IMR-90 (cell line): Measurements from ENCODE around the gene ANO9. TPM values are rescaled to one million over a fixed set of nuclear protein-coding genes. Genes with fewer than 3 reads are reported as not detected.

Experiments
- ATAC-seq: fragments of 200-7000 bp; cut with Tn5 transposase; 2 replicates; pipeline ENCODE4 v1.9.1; 2020; ENCODE audit warnings: low read depth, mild to moderate bottlenecking, moderate library complexity
- BruUV-seq: library from RNA; stranded (reverse); fragments of 400-500 nt; replicated peaks from 2 replicates; lab custom pipeline; 2021; lab: Mats Ljungman, UMichigan
- CTCF ChIA-PET: fragments of 300-600 bp; formaldehyde crosslinking; extraction: SDS; loops from one replicate; lab custom pipeline; 2021; ENCODE audit warnings: antibody characterized with exemption; lab: Yijun Ruan, JAX
- POLR2A ChIA-PET: fragments of 300-600 bp; sonication (Branson Sonifier 250); formaldehyde crosslinking; loops from one replicate; lab custom pipeline; 2022; ENCODE audit warnings: antibody characterized with exemption; ENCODE audit not compliant: unreplicated experiment; lab: Charles Lee
- DNase-seq: peaks from one replicate; pipeline ENCODE4 v3.0.0; 2013
- H2AFZ ChIP-seq: replicated peaks from 2 replicates; pipeline ENCODE3; 2013; ENCODE audit warnings: low read length, mild to moderate bottlenecking; ENCODE audit not compliant: poor library complexity
- H2AK5ac ChIP-seq: 2 replicates; pipeline ENCODE4 v1.6.1; 2013; ENCODE audit warnings: low read depth, low read length, inconsistent platforms
- H2AK9ac ChIP-seq: replicated peaks from 2 replicates; pipeline ENCODE3; 2013; ENCODE audit warnings: mild to moderate bottlenecking, low read depth, low read length, moderate library complexity; ENCODE audit not compliant: poor library complexity
- H2BK120ac ChIP-seq: 2 replicates; pipeline ENCODE4 v1.6.1; 2013; ENCODE audit warnings: low read depth, low read length, inconsistent platforms
- H2BK15ac ChIP-seq: 3 replicates; pipeline ENCODE4 v1.6.1; 2013; ENCODE audit warnings: low read depth, low read length, inconsistent platforms
- H2BK20ac ChIP-seq: 2 replicates; pipeline ENCODE4 v1.6.1; 2013; ENCODE audit warnings: low read depth, mild to moderate bottlenecking, inconsistent platforms, low read length, moderate library complexity
- H2BK5ac ChIP-seq: 2 replicates; pipeline ENCODE4 v1.6.1; 2013; ENCODE audit warnings: mild to moderate bottlenecking, low read depth, low read length, inconsistent platforms; ENCODE audit not compliant: poor library complexity, severe bottlenecking
- H3K14ac ChIP-seq: replicated peaks from 2 replicates; pipeline ENCODE4 v1.6.1; 2013; ENCODE audit warnings: low read depth, low read length, inconsistent platforms
- H3K18ac ChIP-seq: 2 replicates; pipeline ENCODE4 v1.6.1; 2013; ENCODE audit warnings: low read depth, low read length, control low read depth
- H3K23ac ChIP-seq: 2 replicates; pipeline ENCODE4 v1.6.1; 2013; ENCODE audit warnings: low read depth, low read length, inconsistent platforms
- H3K27ac ChIP-seq: 2 replicates; pipeline ENCODE4 v1.5.1; 2013; ENCODE audit warnings: mild to moderate bottlenecking, control low read depth, low read length; ENCODE audit not compliant: insufficient read depth
- H3K27me3 ChIP-seq: 2 replicates; pipeline ENCODE4 v1.6.1; 2013; ENCODE audit warnings: low read length; ENCODE audit not compliant: control insufficient read depth, insufficient read depth
- H3K36me3 ChIP-seq: 2 replicates; pipeline ENCODE4 v1.6.1; 2013; ENCODE audit warnings: low read length, mixed read lengths; ENCODE audit not compliant: control insufficient read depth, insufficient read depth
- H3K4ac ChIP-seq: 2 replicates; pipeline ENCODE4 v1.6.1; 2013; ENCODE audit warnings: low read depth, low read length, inconsistent platforms
- H3K4me1 ChIP-seq: 2 replicates; pipeline ENCODE4 v1.6.1; 2013; ENCODE audit warnings: low read length, mixed read lengths; ENCODE audit not compliant: control insufficient read depth, insufficient read depth
- H3K4me2 ChIP-seq: 2 replicates; pipeline ENCODE4 v1.6.1; 2013; ENCODE audit warnings: low read depth, mild to moderate bottlenecking, control low read depth, low read length, moderate library complexity
- H3K4me3 ChIP-seq: 2 replicates; pipeline ENCODE4 v1.5.1; 2013; ENCODE audit warnings: low read depth, mild to moderate bottlenecking, control low read depth, low read length, moderate library complexity; ENCODE audit not compliant: insufficient read depth
- H3K56ac ChIP-seq: 2 replicates; pipeline ENCODE4 v1.6.1; 2013; ENCODE audit warnings: low read length, inconsistent platforms; ENCODE audit not compliant: insufficient read depth; ENCODE audit errors: extremely low read depth
- H3K79me1 ChIP-seq, 2 experiments: 2 replicates each; pipeline ENCODE4 v1.6.1; 2013; ENCODE audit warnings: low read length in 2 of 2, inconsistent platforms in 1 of 2, low read depth in 1 of 2
- H3K9ac ChIP-seq: 2 replicates; pipeline ENCODE4 v1.6.1; 2013; ENCODE audit warnings: low read depth, low read length, control low read depth
- H3K9me1 ChIP-seq: 2 replicates; pipeline ENCODE4 v1.6.1; 2013; ENCODE audit warnings: low read length, inconsistent platforms; ENCODE audit not compliant: insufficient read depth
- H3K9me3 ChIP-seq: 2 replicates; pipeline ENCODE4 v1.6.1; 2013; ENCODE audit warnings: low read length; ENCODE audit not compliant: control insufficient read depth, insufficient read depth
- H4K20me1 ChIP-seq: 2 replicates; pipeline ENCODE4 v1.6.1; 2013; ENCODE audit warnings: low read length, inconsistent platforms; ENCODE audit not compliant: insufficient read depth
- H4K5ac ChIP-seq: 2 replicates; pipeline ENCODE4 v1.6.1; 2013; ENCODE audit warnings: mild to moderate bottlenecking, low read depth, low read length, control low read depth
- H4K8ac ChIP-seq, 2 experiments: 2 replicates each; pipeline ENCODE4 v1.6.1; 2013; ENCODE audit warnings: low read depth in 2 of 2, low read length in 2 of 2, control low read depth in 1 of 2, inconsistent platforms in 1 of 2
- H4K91ac ChIP-seq: 2 replicates; pipeline ENCODE4 v1.6.1; 2013; ENCODE audit warnings: low read depth, low read length, inconsistent platforms; ENCODE audit not compliant: insufficient read depth
- BHLHE40 ChIP-seq: fragments of 150-350 bp; IDR thresholded peaks from 2 replicates; pipeline ENCODE4 v1.6.1; 2016; ENCODE audit warnings: mild to moderate bottlenecking, low read depth, low read length
- ELK1 ChIP-seq: fragments of 150-350 bp; IDR thresholded peaks from 2 replicates; pipeline ENCODE4 v1.6.1; 2016; ENCODE audit warnings: low read depth, mild to moderate bottlenecking, low read length, moderate library complexity, borderline replicate concordance
- MAFK ChIP-seq: IDR thresholded peaks from 2 replicates; pipeline ENCODE4 v1.6.1; 2012; ENCODE audit warnings: low read depth, low read length, improper control_type of control experiment
- MAZ ChIP-seq: IDR thresholded peaks from 2 replicates; pipeline ENCODE4 v1.6.1; 2012; ENCODE audit warnings: low read depth, mild to moderate bottlenecking, low read length, improper control_type of control experiment, moderate library complexity, borderline replicate concordance
- NFE2L2 ChIP-seq: fragments of 150-350 bp; IDR thresholded peaks from 2 replicates; pipeline ENCODE4 v1.6.1; 2016; ENCODE audit warnings: low read depth, mild to moderate bottlenecking, low read length
- POLR2A ChIP-seq: IDR thresholded peaks from 2 replicates; pipeline ENCODE4 v1.6.1; 2012; ENCODE audit warnings: mild to moderate bottlenecking, low read depth, low read length
- RAD21 ChIP-seq: IDR thresholded peaks from 2 replicates; pipeline ENCODE4 v1.6.1; 2012; ENCODE audit warnings: low read length, improper control_type of control experiment
- RCOR1 ChIP-seq: IDR thresholded peaks from 2 replicates; pipeline ENCODE4 v1.6.1; 2012; ENCODE audit warnings: mild to moderate bottlenecking, low read length, improper control_type of control experiment; ENCODE audit not compliant: insufficient replicate concordance
- RFX5 ChIP-seq: IDR thresholded peaks from 2 replicates; pipeline ENCODE4 v1.8.0; 2012; ENCODE audit warnings: low read depth, mild to moderate bottlenecking, low read length, moderate library complexity
- SMC3 ChIP-seq: fragments of 150-350 bp; IDR thresholded peaks from 2 replicates; pipeline ENCODE4 v1.6.1; 2016; ENCODE audit warnings: low read depth, mild to moderate bottlenecking, antibody characterized with exemption, low read length, moderate library complexity
- USF2 ChIP-seq: fragments of 150-350 bp; IDR thresholded peaks from 2 replicates; pipeline ENCODE4 v1.6.1; 2017; ENCODE audit warnings: mild to moderate bottlenecking, antibody characterized with exemption, low read length, low read depth
- WGBS, 2 experiments: methylation state at CpG; one replicate each; pipeline versions ENCODE4 v1.1.5 to v1.1.7; 2013; ENCODE audit warnings: missing lambda C conversion rate in 2 of 2; ENCODE audit not compliant: insufficient read length in 1 of 2; ENCODE audit errors: extremely low coverage in 2 of 2; 5-methylcytosine and 5-hydroxymethylcytosine counted together
- dilution Hi-C: fragments of 300-500 bp; cut with HindIII; formaldehyde crosslinking; loops from one replicate; pipeline ENCODE4 v1.14.3; 2018; ENCODE audit warnings: low sequenced_read_pairs; ENCODE audit not compliant: unreplicated experiment
- in situ Hi-C: fragments of 300-500 bp; cut with MboI; formaldehyde crosslinking; loops from 3 replicates; pipeline ENCODE4 v1.14.3; 2019; ENCODE audit warnings: low sequenced_read_pairs, inconsistent platforms, mixed read lengths
- intact Hi-C: fragments of 100-400 bp; cut with micrococcal nuclease; formaldehyde crosslinking; loops from 2 replicates; pipeline ENCODE4 v1.10.0; 2022
- polyA plus RNA-seq, 3 experiments: library from polyadenylated mRNA; depleted of rRNA; stranded (reverse); fragments of >200 nt; gene quantifications; 2 replicates each; pipeline ENCODE4 v1.2.3, GENCODE V29; 2012; ENCODE audit warnings: low replicate concordance in 1 of 3
- total RNA-seq: library from RNA; depleted of rRNA; stranded (reverse); fragments of >200 nt; gene quantifications from 2 replicates; pipeline ENCODE4 v1.2.3, GENCODE V29; 2012

The ANO9 gene
- total and polyA plus RNA-seq, 2 of the 4 experiments (the other 2 are of a cell fraction) = not detected

- H2AK9ac ChIP-seq = no peak overlapping the region
- H3K23ac ChIP-seq = no peak overlapping the region
- POLR2A ChIA-PET = no interaction called here
These were observed 45.8 kb upstream of the ANO9 start for GRCh38 chr11:487571-488021.

More at GRCh38 chr11:487571-488021, 45.8 kb upstream of the ANO9 start:
- H3K56ac ChIP-seq = no peak overlapping the region
- no peak overlapping the region for H3K4me3 ChIP-seq
- no peak overlapping the region for H2BK15ac ChIP-seq
- H2BK5ac ChIP-seq = no peak overlapping the region
- H3K4ac ChIP-seq = no peak overlapping the region
- 95% methylated on average over 13 of the region's 22 CpGs; no CpG with 5 or more reads in 1 of the 2 experiments for WGBS, 2 experiments
- no peaks in the 10 kb centered on the region for H3K27me3 ChIP-seq
- dilution Hi-C loops = no loop called here
- BruUV-seq = no TSS peak
- no peak overlapping the region for H3K4me2 ChIP-seq
- H3K36me3 ChIP-seq = peaks cover 18% of the 10 kb centered on the region
- no peak overlapping the region for H2BK120ac ChIP-seq
- no peak overlapping the region for H3K14ac ChIP-seq
- H3K9me1 ChIP-seq = no peaks in the 10 kb centered on the region
- no peaks in the 10 kb centered on the region for H3K4me1 ChIP-seq
- H3K18ac ChIP-seq = no peak overlapping the region
- no peak overlapping the region for H2AK5ac ChIP-seq
- H4K91ac ChIP-seq = no peak overlapping the region
- intact Hi-C loops = no loop called here
- in situ Hi-C loops = no loop called here
- H4K8ac ChIP-seq = no peak overlapping the region
- H4K5ac ChIP-seq = no peak overlapping the region
- no peak for ATAC-seq
- no peaks in the 10 kb centered on the region for H3K9me3 ChIP-seq
- TF ChIP-seq MAZ = no peak
- no peak for TF ChIP-seq NFE2L2
- no peak for TF ChIP-seq BHLHE40
- TF ChIP-seq MAFK = no peak
- no peak for TF ChIP-seq RAD21
- TF ChIP-seq RCOR1 = no peak
- no peak for TF ChIP-seq ELK1
- TF ChIP-seq RFX5 = no peak
- TF ChIP-seq SMC3 = no peak
- TF ChIP-seq USF2 = no peak
- no peak for TF ChIP-seq POLR2A
- CTCF ChIA-PET = no interaction called here
- H3K79me1 ChIP-seq = peaks cover 12 to 27% of the 10 kb centered on the region in 2 experiments; a peak in 3 of 4 replicates
- no peak overlapping the region for H3K27ac ChIP-seq
- DNase-seq = no peak
- H2BK20ac ChIP-seq = no peak overlapping the region
- no peak overlapping the region for H3K9ac ChIP-seq
- no peak overlapping the region for H2AFZ ChIP-seq
- H4K20me1 ChIP-seq = peaks cover 4% of the 10 kb centered on the region; the same call in 1 of the 2 replicates
